Lower leg skin (tissue), 4 donors: ENCODE data around the gene USP48. TPM values are rescaled to one million over a fixed set of nuclear protein-coding genes. Genes with fewer than 3 reads are reported as not detected.

Source experiments
- DNase-seq, 2 donors: peaks; one replicate each; pipeline ENCODE4 v3.0.0-alpha.2; 2019; ENCODE audit warnings: low spot score in 2 of 2
- H3K4me3 ChIP-seq: fragments of 200-600 bp; sonication (generic); 2 replicates; pipeline ENCODE4 v1.5.1; 2017; ENCODE audit warnings: mild to moderate bottlenecking, low read depth; ENCODE audit not compliant: poor library complexity, severe bottlenecking
- CTCF ChIP-seq, 3 donors: fragments of 450-650 bp; IDR thresholded peaks; one replicate each; pipeline ENCODE4 v1.5.1; 2016; ENCODE audit warnings: antibody characterized with exemption in 3 of 3, mild to moderate bottlenecking in 3 of 3, moderate library complexity in 2 of 3
- POLR2A ChIP-seq, 2 donors: fragments of 450-650 bp; IDR thresholded peaks; one replicate each; pipeline ENCODE4 v1.6.1; 2016 to 2017; ENCODE audit warnings: antibody characterized with exemption in 2 of 2, mild to moderate bottlenecking in 1 of 2, moderate library complexity in 1 of 2
- WGBS, 2 donors: methylation state at CpG; one replicate each; pipeline ENCODE4 v1.1.5; 2018; 5-methylcytosine and 5-hydroxymethylcytosine counted together
- intact Hi-C: fragments of 100-400 bp; cut with DNase I; formaldehyde crosslinking; loops from one replicate; pipeline ENCODE4 v1.15.0; 2023; ENCODE audit warnings: low total_unique reads
- total RNA-seq, 4 donors: library from RNA; depleted of rRNA; stranded (reverse); fragments of >200 nt; gene quantifications; one replicate each; pipeline ENCODE4 v1.1.0, GENCODE V29; 2016

The USP48 gene
- total RNA-seq, 4 donors from 2014 or later = 26.9 to 38.1 (median 31.5) TPM

- WGBS, 2 donors = 89 to 90% methylated on average over 4 of the region's 4 CpGs
- no peak for DNase-seq
- intact Hi-C loops = no loop called here
- no peak overlapping the region for H3K4me3 ChIP-seq
- TF ChIP-seq POLR2A (IDR thresholded peaks at IDR 0.05) = no peak
- TF ChIP-seq CTCF (IDR thresholded peaks at IDR 0.05) = no peak
These were observed 153.0 kb downstream of the USP48 start for GRCh38 chr1:21629971-21630370.

GRCh38 chr1:21628798-21629393 lies 154.1 kb downstream of the USP48 start:
- H3K4me3 ChIP-seq = no peak overlapping the region
- 73 to 75% methylated on average over 7 of the region's 7 CpGs for WGBS, 2 donors
- DNase-seq = no peak
- no peak for TF ChIP-seq POLR2A (IDR thresholded peaks at IDR 0.05)
- TF ChIP-seq CTCF (IDR thresholded peaks at IDR 0.05) = no peak
- intact Hi-C loops = no loop called here

Other genes starting within 250 kb of the USP48 start
- gene RAP1GAP, start 113.8 kb downstream of the USP48 start, total RNA-seq = 1 to 10 TPM; 1.3 to 4.0 (median 2.6) TPM
- gene LDLRAD2, start 29.1 kb upstream of the USP48 start, total RNA-seq = under 1 TPM in 1 of 4 donors, not detected in 3; 0.19 TPM
- 100 to 1,000 TPM in 2 of 4 donors, 10 to 100 TPM in 2; 67.9 to 171 (median 99.6) TPM for gene HSPG2, start 154.2 kb upstream of the USP48 start, total RNA-seq
- not detected for gene CELA3B, start 193.9 kb upstream of the USP48 start, total RNA-seq
- gene CELA3A, start 218.5 kb upstream of the USP48 start, total RNA-seq = not detected